ENCODE results near the gene OR12D1.

OR12D1 gene

DNA sequence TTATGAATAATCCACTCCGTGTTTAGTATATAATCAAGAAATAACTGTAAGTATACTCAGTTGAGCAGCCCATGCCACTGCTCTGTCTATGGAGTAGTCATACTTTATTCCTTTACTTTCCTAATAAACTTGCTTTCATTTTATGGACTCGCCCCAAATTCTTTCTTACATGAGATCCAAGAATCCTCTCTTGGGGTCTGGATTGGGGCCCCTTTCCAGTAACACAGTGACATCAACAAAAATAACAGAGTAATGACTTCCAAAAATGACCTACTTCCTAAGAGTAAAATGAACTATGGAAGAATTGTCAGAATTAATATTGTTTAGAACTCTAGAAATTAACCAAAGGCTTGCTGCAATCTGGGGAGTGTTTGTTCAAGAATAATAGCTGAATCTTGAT lies 51.1 kb downstream of the OR12D1 start:
- no peak for DNase-seq (ENCODE audit: low spot score)

DNA sequence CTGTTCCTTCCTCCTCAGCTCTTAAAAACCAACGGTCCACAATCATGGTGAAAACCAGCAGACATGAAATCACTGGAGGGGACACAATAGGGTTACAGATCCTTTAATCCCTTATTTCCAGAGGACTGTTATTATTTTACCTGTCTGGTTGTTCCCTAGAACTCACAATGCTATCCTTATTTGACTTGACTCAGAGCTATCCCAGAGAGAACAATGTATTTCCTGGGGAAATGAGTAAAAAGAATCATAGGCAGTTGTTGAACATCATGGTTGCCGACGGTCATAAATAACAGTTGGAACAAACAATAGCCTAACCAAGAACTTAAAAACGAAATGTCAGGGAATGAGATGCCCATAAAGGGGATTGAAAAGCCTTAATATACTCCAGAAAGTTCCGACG lies 51.5 kb downstream of the OR12D1 start:
- DNase-seq (ENCODE audit: low spot score), result no peak

All from globus pallidus (tissue), 1 donor.